Esophagus (tissue), 2 donors: ENCODE measurements around the gene DLGAP4. TPM values are rescaled to one million over a fixed set of nuclear protein-coding genes. Genes with fewer than 3 reads are reported as not detected.

Experiments
- H3K27ac ChIP-seq, 2 donors: one replicate each; pipeline ENCODE4 v1.5.1; 2013; ENCODE audit warnings: low read depth in 2 of 2, mild to moderate bottlenecking in 2 of 2, inconsistent platforms in 1 of 2, low read length in 1 of 2, moderate library complexity in 1 of 2
- H3K27me3 ChIP-seq, 2 donors: one replicate each; pipeline ENCODE4 v1.6.1; 2013; ENCODE audit warnings: low read length in 2 of 2, control low read depth in 1 of 2, mild to moderate bottlenecking in 1 of 2; ENCODE audit not compliant: insufficient read depth in 2 of 2, control insufficient read depth in 1 of 2
- H3K36me3 ChIP-seq, 2 donors: one replicate each; pipeline ENCODE4 v1.6.1; 2013; ENCODE audit warnings: low read length in 1 of 2; ENCODE audit not compliant: control insufficient read depth in 2 of 2, insufficient read depth in 2 of 2
- H3K4me1 ChIP-seq, 2 donors: one replicate each; pipeline ENCODE4 v1.6.1; 2013; ENCODE audit warnings: low read length in 1 of 2; ENCODE audit not compliant: control insufficient read depth in 2 of 2, insufficient read depth in 2 of 2
- H3K4me3 ChIP-seq, 2 donors: one replicate each; pipeline ENCODE4 v1.5.1; 2013; ENCODE audit warnings: low read length in 2 of 2, mild to moderate bottlenecking in 2 of 2, low read depth in 1 of 2, moderate library complexity in 1 of 2
- H3K9me3 ChIP-seq, 2 donors: one replicate each; pipeline ENCODE4 v1.6.1; 2013; ENCODE audit warnings: mild to moderate bottlenecking in 2 of 2, low read depth in 1 of 2, low read length in 1 of 2, moderate library complexity in 1 of 2; ENCODE audit not compliant: control insufficient read depth in 2 of 2, insufficient read depth in 1 of 2
- WGBS, 2 donors: extraction: QIAGEN DNeasy Blood & Tissue Kit; methylation state at CpG; one replicate each; pipeline ENCODE4 v1.1.7; 2013; 5-methylcytosine and 5-hydroxymethylcytosine counted together
- polyA plus RNA-seq, 2 donors: library from polyadenylated mRNA; stranded (reverse); fragments of 200-250 nt; gene quantifications; one replicate each; pipeline ENCODE4 v1.2.3, GENCODE V29; 2013
- donor health status: healthy with polysubstance abuse.
- donor health status: Bipolar disorder and iron deficiency.

Gene DLGAP4
- polyA plus RNA-seq, 2 donors = 15.8 to 24.3 TPM

DNA sequence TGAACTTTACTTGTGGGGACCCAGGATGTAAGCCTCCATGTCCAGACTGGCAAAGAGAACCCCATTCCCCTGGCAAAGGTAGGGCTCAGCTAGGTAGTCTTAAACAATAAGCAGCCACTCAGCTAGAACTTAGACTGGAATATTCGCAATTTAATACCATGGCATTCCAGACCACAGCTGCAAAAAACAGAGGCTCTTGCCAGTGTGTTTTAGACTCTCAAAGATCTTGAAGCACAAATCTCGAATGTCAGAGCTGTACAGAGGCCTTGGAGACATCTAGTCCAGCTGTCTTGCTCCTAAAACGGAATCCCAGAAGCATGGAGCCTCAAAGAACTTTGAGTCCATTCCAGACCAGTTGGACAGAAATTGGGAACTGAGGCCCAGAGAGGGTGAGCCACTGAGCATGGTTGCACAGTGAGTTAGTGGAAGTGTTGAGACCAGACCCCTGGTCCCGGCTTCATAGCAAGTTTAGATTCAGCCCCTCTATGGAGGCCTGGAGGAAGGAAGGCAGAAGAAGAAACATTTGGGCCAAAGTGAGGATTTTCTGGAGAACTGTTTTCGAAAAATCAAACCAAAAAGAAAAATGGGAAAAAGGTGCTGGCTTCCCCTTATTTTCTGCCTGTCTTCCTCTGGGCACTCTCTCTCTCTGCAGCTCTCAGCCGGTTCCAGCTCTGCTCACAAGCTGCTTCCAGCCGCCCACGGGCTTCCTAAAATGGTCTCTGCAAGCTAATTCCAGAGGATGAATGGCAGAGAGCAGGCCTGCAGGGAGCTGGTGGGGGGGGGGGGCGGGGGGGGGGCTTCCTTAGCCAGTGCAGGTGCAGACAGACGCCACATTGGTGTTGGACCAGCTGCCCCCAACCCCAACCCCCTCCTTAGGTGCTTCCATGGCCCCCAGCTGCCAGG is 37.4 kb upstream of the DLGAP4 start:
- H3K36me3 ChIP-seq = no peaks in the 10 kb centered on the region
- no peak overlapping the region for H3K27ac ChIP-seq
- no peak overlapping the region for H3K4me3 ChIP-seq
- H3K4me1 ChIP-seq = no peaks in the 10 kb centered on the region
- no peaks in the 10 kb centered on the region for H3K9me3 ChIP-seq
- H3K27me3 ChIP-seq = no peaks in the 10 kb centered on the region
- 59 to 71% methylated on average over 8 to 10 of the region's 10 CpGs for WGBS, 2 donors

DNA sequence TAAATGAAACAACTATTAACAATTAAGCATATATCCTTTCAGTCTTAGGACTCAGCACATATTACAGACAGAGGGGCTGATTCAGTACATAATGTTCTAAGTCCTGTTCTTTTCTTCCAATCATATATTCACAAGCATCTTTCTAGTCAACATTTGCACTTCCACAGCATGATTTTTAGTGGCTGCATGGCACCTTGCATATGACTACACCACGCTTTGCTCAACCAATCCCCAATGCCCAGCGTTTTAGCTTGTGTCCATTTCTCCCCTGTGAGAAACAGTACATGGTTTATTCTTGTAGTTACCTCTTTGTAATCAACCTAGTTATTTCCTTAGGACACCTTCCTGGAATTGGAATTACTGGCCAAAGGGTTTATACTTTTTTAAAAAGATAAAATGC is 36.6 kb upstream of the DLGAP4 start:
- Histone ChIP-seq H3K4me1 (no peaks in the 10 kb centered on the region), H3K27me3 (no peaks in the 10 kb centered on the region), H3K9me3 (no peaks in the 10 kb centered on the region), H3K27ac (no peak overlapping the region), H3K36me3 (no peaks in the 10 kb centered on the region), H3K4me3 (no peak overlapping the region)
- 78% methylated on average over 2 of the region's 2 CpGs for WGBS, 2 donors

DNA sequence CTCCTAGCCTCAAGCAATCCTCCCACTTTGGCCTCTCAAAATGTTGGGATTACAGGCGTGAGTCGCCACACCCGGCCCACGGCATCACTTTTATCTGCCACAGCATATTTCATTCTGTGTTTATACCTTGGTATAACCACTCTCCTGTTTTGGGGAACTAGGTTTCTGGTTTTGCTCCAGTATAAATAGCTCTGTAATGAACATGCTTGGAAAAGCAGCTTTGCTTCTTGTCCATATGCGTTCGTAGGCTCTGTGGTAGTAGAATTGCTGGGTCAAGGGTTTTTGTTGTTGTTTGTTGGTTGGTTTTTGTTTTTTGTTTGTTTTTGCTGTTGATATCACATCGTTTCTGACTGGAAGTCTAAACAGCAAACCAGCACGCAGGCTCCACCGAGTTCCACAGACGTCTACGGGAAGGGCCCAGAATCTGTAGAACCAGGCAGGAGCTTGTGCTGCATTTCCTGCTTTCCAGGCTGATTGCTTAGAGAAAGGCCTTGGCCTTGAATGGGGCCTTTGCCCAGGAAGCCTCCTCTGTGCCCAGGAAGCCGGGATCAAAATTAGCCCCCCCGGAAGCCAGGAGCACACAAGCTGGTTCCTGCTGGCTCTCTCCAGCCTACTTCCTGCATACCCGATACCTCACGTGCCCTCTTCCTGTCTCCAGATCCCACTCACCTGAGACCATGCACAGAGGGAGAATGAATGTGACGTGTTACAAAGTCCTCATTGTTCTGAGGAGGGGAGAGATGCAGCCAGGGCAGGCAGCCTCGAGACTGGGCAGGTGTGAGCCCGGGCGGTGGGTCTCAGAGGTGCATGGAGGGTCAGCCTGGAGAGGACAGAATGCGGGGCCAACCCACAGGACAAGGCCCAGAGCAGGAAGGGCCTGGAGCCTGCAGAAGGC is 35.1 kb upstream of the DLGAP4 start:
- H3K4me1 ChIP-seq = no peaks in the 10 kb centered on the region
- no peaks in the 10 kb centered on the region for H3K36me3 ChIP-seq
- no peak overlapping the region for H3K4me3 ChIP-seq
- H3K27ac ChIP-seq = no peak overlapping the region
- no peaks in the 10 kb centered on the region for H3K27me3 ChIP-seq
- 75 to 81% methylated on average over 20 of the region's 20 CpGs for WGBS, 2 donors
- H3K9me3 ChIP-seq = no peaks in the 10 kb centered on the region

DNA sequence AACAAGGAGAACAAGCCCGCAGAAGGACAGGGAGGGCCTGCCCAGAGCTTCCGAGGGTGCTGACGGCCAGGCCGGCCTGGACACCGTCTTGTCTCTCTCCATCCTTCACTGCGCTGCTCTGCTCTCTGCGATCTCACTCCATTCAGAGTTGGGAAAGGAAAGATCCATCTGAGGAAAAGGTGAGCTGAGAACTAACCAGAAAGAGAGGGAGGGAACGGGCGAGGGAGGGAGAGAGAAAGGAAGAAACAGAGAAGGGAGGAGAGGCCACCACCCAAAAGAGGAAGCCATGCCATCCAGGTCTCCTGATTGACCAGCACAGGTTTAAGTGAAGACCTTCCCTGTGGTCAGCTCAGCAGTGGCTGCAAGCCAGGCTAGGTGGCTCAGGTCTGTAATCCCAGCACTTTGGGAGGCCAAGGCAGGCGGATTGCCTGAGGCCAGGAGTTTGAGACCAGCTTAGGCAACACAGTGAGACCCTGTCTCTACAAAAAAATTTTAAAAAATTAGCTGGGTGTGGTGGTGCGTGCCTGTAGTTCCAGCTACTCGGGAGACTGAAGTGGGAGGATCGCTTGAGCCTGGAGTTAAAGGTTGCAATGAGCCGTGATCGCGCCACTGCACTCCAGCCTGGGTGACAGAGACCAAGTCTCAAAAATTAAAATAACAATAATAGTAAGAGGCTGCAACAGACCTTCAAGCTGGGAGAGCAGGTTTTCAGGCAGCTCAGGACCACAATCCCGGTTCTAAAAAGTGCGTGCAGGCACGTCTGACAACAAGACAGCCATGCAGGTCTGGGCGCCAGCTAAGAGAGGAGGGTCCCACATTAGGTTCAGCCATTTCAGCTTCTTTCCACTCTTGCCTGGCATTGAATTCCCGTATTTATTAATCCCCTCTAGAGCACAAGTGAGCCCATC is 34.2 kb upstream of the DLGAP4 start:
- WGBS, 2 donors = 88 to 90% methylated on average over 21 of the region's 21 CpGs
- Histone ChIP-seq H3K27me3 (no peaks in the 10 kb centered on the region), H3K4me1 (no peaks in the 10 kb centered on the region), H3K36me3 (no peaks in the 10 kb centered on the region), H3K9me3 (no peaks in the 10 kb centered on the region), H3K27ac (no peak overlapping the region), H3K4me3 (no peak overlapping the region)

DNA sequence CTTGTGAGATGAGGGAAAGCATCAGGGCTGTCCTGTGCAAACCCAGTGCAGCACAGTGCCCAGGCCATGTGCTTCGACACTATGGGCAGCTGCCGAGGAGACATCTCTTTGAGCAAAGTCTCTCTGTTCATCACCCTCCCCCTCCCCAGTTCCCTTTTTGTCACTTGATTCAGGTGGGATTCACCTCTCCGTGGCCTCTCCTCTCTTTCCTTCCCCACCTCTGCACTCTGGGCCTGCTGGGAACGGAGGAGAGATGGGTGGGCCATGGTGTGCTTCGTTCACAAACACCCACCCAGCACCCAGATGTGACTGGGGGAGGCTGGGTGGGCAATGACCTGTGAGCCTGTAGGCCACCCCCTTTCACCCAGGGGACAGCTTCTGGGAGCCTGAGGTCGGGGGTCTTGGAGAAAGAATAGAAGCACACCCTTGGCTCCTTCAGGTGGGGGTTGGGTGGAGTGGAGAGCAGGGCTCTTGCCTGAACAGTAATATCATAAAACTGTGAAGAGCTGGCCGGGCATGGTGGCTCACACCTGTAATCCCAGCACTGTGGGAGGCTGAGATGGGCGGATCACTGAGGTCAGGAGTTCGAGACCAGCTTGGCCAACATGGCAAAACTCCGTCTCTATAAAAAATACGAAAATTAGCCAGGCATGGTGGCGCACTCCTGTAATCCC is 33.5 kb upstream of the DLGAP4 start:
- no peaks in the 10 kb centered on the region for H3K9me3 ChIP-seq
- H3K27me3 ChIP-seq = no peaks in the 10 kb centered on the region
- H3K4me1 ChIP-seq = no peaks in the 10 kb centered on the region
- 82 to 84% methylated on average over 12 of the region's 12 CpGs for WGBS, 2 donors
- H3K4me3 ChIP-seq = no peak overlapping the region
- no peaks in the 10 kb centered on the region for H3K36me3 ChIP-seq
- no peak overlapping the region for H3K27ac ChIP-seq

DNA sequence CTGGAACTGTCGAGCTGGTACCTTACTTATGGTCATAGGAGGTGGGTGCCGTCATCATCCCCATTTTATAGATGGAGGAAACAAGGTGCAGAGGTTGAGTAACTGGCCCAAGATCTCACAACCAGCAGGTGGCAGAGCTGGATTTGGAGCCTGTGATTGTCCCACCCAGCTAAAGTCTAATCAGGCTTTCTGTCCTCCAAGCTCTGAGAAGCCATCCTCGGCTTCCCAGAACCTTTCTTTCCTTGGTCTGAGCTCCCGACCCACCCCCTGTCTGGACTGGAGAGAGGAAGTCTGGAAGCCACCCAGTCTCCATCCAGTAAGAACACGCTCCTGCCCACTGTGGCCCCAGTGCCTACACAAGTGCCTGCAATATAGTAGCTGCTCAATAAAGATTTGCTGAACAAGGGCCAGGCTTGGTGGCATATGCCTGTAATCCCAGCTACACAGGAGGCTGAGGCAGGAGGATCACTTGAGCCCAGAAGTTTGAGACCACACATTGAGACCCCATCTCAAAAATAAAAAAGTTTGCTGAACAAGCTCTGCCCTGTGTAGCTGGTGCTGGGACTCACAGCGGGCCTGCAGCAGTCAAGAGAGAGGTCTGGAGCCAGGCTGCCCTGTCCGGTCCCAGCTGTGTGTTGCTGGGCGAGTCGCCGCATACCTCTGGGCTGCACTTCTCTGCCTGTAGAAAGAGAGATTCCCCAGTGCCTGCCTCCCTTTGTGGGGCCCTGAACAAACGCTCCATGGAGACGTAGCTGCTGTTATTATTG is 32.5 kb upstream of the DLGAP4 start:
- H3K4me3 ChIP-seq = no peak overlapping the region
- H3K9me3 ChIP-seq = no peaks in the 10 kb centered on the region
- WGBS, 2 donors = 68 to 70% methylated on average over 12 of the region's 12 CpGs
- no peak overlapping the region for H3K27ac ChIP-seq
- H3K36me3 ChIP-seq = no peaks in the 10 kb centered on the region
- H3K4me1 ChIP-seq = no peaks in the 10 kb centered on the region
- no peaks in the 10 kb centered on the region for H3K27me3 ChIP-seq

DNA sequence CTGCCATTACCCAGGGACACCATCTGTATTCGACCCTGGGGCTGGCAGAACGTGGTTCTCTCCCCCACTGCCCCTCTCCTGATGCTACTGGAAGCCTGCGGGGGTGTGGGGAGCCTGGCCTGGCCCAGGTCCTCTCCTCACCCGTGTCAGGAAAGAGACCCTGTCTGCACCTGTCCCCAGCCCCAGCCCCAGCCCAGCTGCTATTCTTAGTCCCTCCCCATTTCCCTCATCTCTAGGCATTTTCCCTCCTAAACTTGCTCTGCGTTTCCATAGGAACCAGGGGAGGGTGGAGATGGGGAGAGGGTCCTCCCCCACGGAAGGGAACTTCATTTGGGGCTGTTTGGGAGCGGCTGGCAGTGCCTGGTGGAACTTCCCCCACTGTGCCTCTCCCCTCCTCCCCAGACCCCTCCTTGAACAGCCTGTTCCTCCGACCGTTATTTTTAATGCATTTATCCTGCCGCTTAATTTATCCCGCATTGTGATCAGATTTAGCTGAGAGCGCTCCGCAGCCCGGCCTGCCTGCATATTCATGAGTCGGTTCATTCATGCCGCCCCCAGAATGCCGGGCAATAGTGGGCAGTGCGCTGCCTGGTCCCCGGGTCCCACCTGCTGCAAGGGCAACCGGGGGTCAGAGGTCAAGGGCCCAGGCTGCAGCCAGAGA is 31.8 kb upstream of the DLGAP4 start:
- no peak overlapping the region for H3K27ac ChIP-seq
- no peaks in the 10 kb centered on the region for H3K4me1 ChIP-seq
- no peak overlapping the region for H3K4me3 ChIP-seq
- no peaks in the 10 kb centered on the region for H3K36me3 ChIP-seq
- WGBS, 2 donors = 45 to 49% methylated on average over 20 of the region's 20 CpGs
- H3K27me3 ChIP-seq = no peaks in the 10 kb centered on the region
- H3K9me3 ChIP-seq = no peaks in the 10 kb centered on the region

DNA sequence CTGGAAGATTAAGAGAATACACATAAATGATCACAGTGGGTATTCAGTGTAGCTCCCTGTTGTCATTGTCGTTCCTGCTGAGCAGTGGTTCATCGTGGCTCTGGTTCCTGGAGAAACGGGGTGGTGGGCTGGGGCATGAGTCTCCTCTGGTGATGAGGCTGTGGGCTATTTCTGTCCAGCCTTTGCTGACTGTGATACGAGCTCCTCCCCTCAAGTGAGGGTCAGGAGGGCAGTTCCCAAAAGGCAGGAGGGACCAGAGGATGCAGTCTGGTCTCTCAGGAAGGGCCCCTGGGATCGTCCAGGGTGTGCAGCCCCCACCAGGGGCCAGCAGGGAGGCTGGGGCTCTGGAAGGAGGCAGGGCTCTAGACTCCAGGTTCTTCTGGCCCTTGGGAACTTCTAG is 31.1 kb upstream of the DLGAP4 start:
- H3K36me3 ChIP-seq = no peaks in the 10 kb centered on the region
- H3K4me3 ChIP-seq = no peak overlapping the region
- WGBS, 2 donors = 57 to 62% methylated on average over 5 of the region's 5 CpGs
- no peaks in the 10 kb centered on the region for H3K4me1 ChIP-seq
- no peaks in the 10 kb centered on the region for H3K27me3 ChIP-seq
- no peak overlapping the region for H3K27ac ChIP-seq
- no peaks in the 10 kb centered on the region for H3K9me3 ChIP-seq
